ENCODE measurements around the gene CYP20A1. TPM values are rescaled to one million over a fixed set of nuclear protein-coding genes. Genes with fewer than 3 reads are reported as not detected.
"Not testable (repeated sequence)": the region's sequence is repeated elsewhere in the genome, so short reads cannot be mapped to it uniquely, and the experiment has no call there.

The CYP20A1 gene
- total RNA-seq, 4 donors from 2014 or later: 20.8 to 25.9 (median 24.9) TPM

GRCh38 chr2:203200866-203201265 lies 38.0 kb upstream of the CYP20A1 start:
- Histone ChIP-seq H3K27ac (no peak overlapping the region), H3K27me3 (no peaks in the 10 kb centered on the region), H3K36me3 (peaks cover 38% of the 10 kb centered on the region), H3K4me1 (no peaks in the 10 kb centered on the region), H3K9me3 (no peaks in the 10 kb centered on the region), H3K4me3 (no peak overlapping the region)
- TF ChIP-seq POLR2A (IDR thresholded peaks at IDR 0.05): no peak
- TF ChIP-seq EP300 (IDR thresholded peaks at IDR 0.05): no peak
- no peak for TF ChIP-seq POLR2AphosphoS5 (IDR thresholded peaks at IDR 0.05)
- no peak for TF ChIP-seq CTCF (IDR thresholded peaks at IDR 0.05)
- no peak for DNase-seq (ENCODE audit: low spot score in 2 of 2)

- Histone ChIP-seq H3K4me3 (no peak overlapping the region), H3K27ac (no peak overlapping the region), H3K36me3 (peaks cover 36% of the 10 kb centered on the region), H3K9me3 (no peaks in the 10 kb centered on the region), H3K4me1 (no peaks in the 10 kb centered on the region), H3K27me3 (no peaks in the 10 kb centered on the region)
- no peak for TF ChIP-seq EP300 (IDR thresholded peaks at IDR 0.05)
- no peak for TF ChIP-seq CTCF (IDR thresholded peaks at IDR 0.05)
- no peak for TF ChIP-seq POLR2A (IDR thresholded peaks at IDR 0.05)
- TF ChIP-seq POLR2AphosphoS5 (IDR thresholded peaks at IDR 0.05): no peak
- DNase-seq (ENCODE audit: low spot score in 2 of 2): no peak
- WGBS: 88% methylated on average over 5 of the region's 5 CpGs
These were observed 37.4 kb upstream of the CYP20A1 start for GRCh38 chr2:203201426-203201825.

GRCh38 chr2:203209538-203209937 lies 29.3 kb upstream of the CYP20A1 start:
- Histone ChIP-seq H3K9me3 (no peaks in the 10 kb centered on the region), H3K36me3 (peaks cover 26% of the 10 kb centered on the region), H3K27ac (no peak overlapping the region), H3K4me3 (no peak overlapping the region), H3K4me1 (no peaks in the 10 kb centered on the region), H3K27me3 (no peaks in the 10 kb centered on the region)
- no peak for TF ChIP-seq POLR2A (IDR thresholded peaks at IDR 0.05)
- no peak for TF ChIP-seq POLR2AphosphoS5 (IDR thresholded peaks at IDR 0.05)
- TF ChIP-seq CTCF (IDR thresholded peaks at IDR 0.05): no peak
- no peak for TF ChIP-seq EP300 (IDR thresholded peaks at IDR 0.05)
- whole genome bisulfite sequencing: 100% methylated on average over 1 of the region's 1 CpG
- DNase-seq (ENCODE audit: low spot score in 2 of 2): no peak

- H3K4me3 ChIP-seq: no peak overlapping the region
- H3K36me3 ChIP-seq: no peaks in the 10 kb centered on the region
- TF ChIP-seq CTCF (IDR thresholded peaks at IDR 0.05): peak; percentile 63 to 73
- no peak for TF ChIP-seq EP300 (IDR thresholded peaks at IDR 0.05)
- no peak overlapping the region for H3K27ac ChIP-seq
- H3K27me3 ChIP-seq: no peaks in the 10 kb centered on the region
- no peaks in the 10 kb centered on the region for H3K9me3 ChIP-seq
- H3K4me1 ChIP-seq: no peaks in the 10 kb centered on the region
- DNase-seq (ENCODE audit: low spot score in 2 of 2): no peak
- 99% methylated on average over 2 of the region's 2 CpGs for WGBS
These were observed 13.3 kb upstream of the CYP20A1 start for GRCh38 chr2:203225423-203226039.

GRCh38 chr2:203229674-203230073 lies 9.1 kb upstream of the CYP20A1 start:
- not testable (repeated sequence) for H3K27ac ChIP-seq; H3K27me3 ChIP-seq; H3K4me1 ChIP-seq; H3K4me3 ChIP-seq; H3K9me3 ChIP-seq; H3K36me3 ChIP-seq; DNase-seq (ENCODE audit: low spot score in 2 of 2)
- WGBS: 76% methylated on average over 2 of the region's 2 CpGs
